Measurements from ENCODE around the gene IQSEC2. TPM values are rescaled to one million over a fixed set of nuclear protein-coding genes. Genes with fewer than 3 reads are reported as not detected.

IQSEC2 gene
- total RNA-seq, 4 donors from 2014 or later = 12.0 to 24.8 (median 20.0) TPM

GRCh38 chrX:53272808-53273337, 8.5 kb downstream of the IQSEC2 start:
- H3K27ac ChIP-seq (replicated peaks in 1 of 4) = no peak overlapping the region
- H3K4me1 ChIP-seq = no peaks in the 10 kb centered on the region
- no peak for DNase-seq (ENCODE audit: extremely low spot score)
- no peak overlapping the region for H3K4me3 ChIP-seq
- no peaks in the 10 kb centered on the region for H3K27me3 ChIP-seq
- TF ChIP-seq POLR2AphosphoS5 (IDR thresholded peaks at IDR 0.05) = no peak
- no peak for TF ChIP-seq POLR2A (IDR thresholded peaks at IDR 0.05; ENCODE audit: low read depth)
- TF ChIP-seq CTCF (IDR thresholded peaks at IDR 0.05) = no peak
- no peak for TF ChIP-seq EP300 (IDR thresholded peaks at IDR 0.05)
- WGBS = 65% methylated on average over 8 of the region's 8 CpGs
- H3K9me3 ChIP-seq = no peaks in the 10 kb centered on the region
- intact Hi-C loops (cut with DNase I) = no loop called here
- no peaks in the 10 kb centered on the region for H3K36me3 ChIP-seq

- no peak for TF ChIP-seq POLR2A (IDR thresholded peaks at IDR 0.05; ENCODE audit: low read depth)
- no peak for TF ChIP-seq CTCF (IDR thresholded peaks at IDR 0.05)
- TF ChIP-seq EP300 (IDR thresholded peaks at IDR 0.05) = no peak
- TF ChIP-seq POLR2AphosphoS5 (IDR thresholded peaks at IDR 0.05) = no peak
- intact Hi-C loops (cut with DNase I) = no loop called here
- Histone ChIP-seq H3K9me3 (no peaks in the 10 kb centered on the region), H3K36me3 (no peaks in the 10 kb centered on the region), H3K4me3 (no peak overlapping the region), H3K4me1 (peaks cover 0 to 7% (median 0%) of the 10 kb centered on the region in 4 donors), H3K27me3 (no peaks in the 10 kb centered on the region), H3K27ac (replicated peaks in 1 of 4) (no peak overlapping the region)
- no peak for DNase-seq (ENCODE audit: extremely low spot score)
- WGBS = 78% methylated on average over 14 of the region's 14 CpGs
Observed at GRCh38 chrX:53269536-53270107, 11.8 kb downstream of the IQSEC2 start.

- TF ChIP-seq POLR2AphosphoS5 (IDR thresholded peaks at IDR 0.05) = no peak
- TF ChIP-seq EP300 (IDR thresholded peaks at IDR 0.05) = no peak
- no peak for TF ChIP-seq POLR2A (IDR thresholded peaks at IDR 0.05; ENCODE audit: low read depth)
- no peak for TF ChIP-seq CTCF (IDR thresholded peaks at IDR 0.05)
- Histone ChIP-seq H3K4me3 (no peak overlapping the region), H3K36me3 (no peaks in the 10 kb centered on the region), H3K27me3 (no peaks in the 10 kb centered on the region), H3K27ac (replicated peaks in 1 of 4) (no peak overlapping the region), H3K9me3 (no peaks in the 10 kb centered on the region), H3K4me1 (peaks cover 0 to 7% (median 0%) of the 10 kb centered on the region in 4 donors)
- no peak for DNase-seq (ENCODE audit: extremely low spot score)
- intact Hi-C loops (cut with DNase I) = no loop called here
- 76% methylated on average over 7 of the region's 7 CpGs for WGBS
Observed at GRCh38 chrX:53268173-53268572, 13.2 kb downstream of the IQSEC2 start.

GRCh38 chrX:53266914-53267313, 14.5 kb downstream of the IQSEC2 start:
- H3K36me3 ChIP-seq = no peaks in the 10 kb centered on the region
- H3K4me3 ChIP-seq = no peak overlapping the region
- H3K9me3 ChIP-seq = no peaks in the 10 kb centered on the region
- H3K27me3 ChIP-seq = no peaks in the 10 kb centered on the region
- H3K27ac ChIP-seq (replicated peaks in 1 of 4) = no peak overlapping the region
- 69% methylated on average over 11 of the region's 11 CpGs for WGBS
- TF ChIP-seq POLR2A (IDR thresholded peaks at IDR 0.05; ENCODE audit: low read depth) (no peak), POLR2AphosphoS5 (IDR thresholded peaks at IDR 0.05) (no peak)
- intact Hi-C loops (cut with DNase I) = no loop called here
- no peak for DNase-seq (ENCODE audit: extremely low spot score)
- H3K4me1 ChIP-seq = peaks cover 0 to 7% (median 0%) of the 10 kb centered on the region in 4 donors

- no peaks in the 10 kb centered on the region for H3K27me3 ChIP-seq
- 68% methylated on average over 7 of the region's 8 CpGs for WGBS
- H3K4me1 ChIP-seq = peaks cover 0 to 7% (median 0%) of the 10 kb centered on the region in 4 donors
- no peaks in the 10 kb centered on the region for H3K36me3 ChIP-seq
- intact Hi-C loops (cut with DNase I) = no loop called here
- H3K4me3 ChIP-seq = no peak overlapping the region
- TF ChIP-seq EP300 (IDR thresholded peaks at IDR 0.05) (no peak), POLR2AphosphoS5 (IDR thresholded peaks at IDR 0.05) (no peak), CTCF (IDR thresholded peaks at IDR 0.05) (no peak), POLR2A (IDR thresholded peaks at IDR 0.05; ENCODE audit: low read depth) (no peak)
- no peak overlapping the region for H3K27ac ChIP-seq (replicated peaks in 1 of 4)
- no peak for DNase-seq (ENCODE audit: extremely low spot score)
- no peaks in the 10 kb centered on the region for H3K9me3 ChIP-seq
Observed at GRCh38 chrX:53265771-53266574, 15.4 kb downstream of the IQSEC2 start.

All from esophagus muscularis mucosa (tissue), 4 donors.